Measurements from ENCODE around the gene HIVEP1.

DNA sequence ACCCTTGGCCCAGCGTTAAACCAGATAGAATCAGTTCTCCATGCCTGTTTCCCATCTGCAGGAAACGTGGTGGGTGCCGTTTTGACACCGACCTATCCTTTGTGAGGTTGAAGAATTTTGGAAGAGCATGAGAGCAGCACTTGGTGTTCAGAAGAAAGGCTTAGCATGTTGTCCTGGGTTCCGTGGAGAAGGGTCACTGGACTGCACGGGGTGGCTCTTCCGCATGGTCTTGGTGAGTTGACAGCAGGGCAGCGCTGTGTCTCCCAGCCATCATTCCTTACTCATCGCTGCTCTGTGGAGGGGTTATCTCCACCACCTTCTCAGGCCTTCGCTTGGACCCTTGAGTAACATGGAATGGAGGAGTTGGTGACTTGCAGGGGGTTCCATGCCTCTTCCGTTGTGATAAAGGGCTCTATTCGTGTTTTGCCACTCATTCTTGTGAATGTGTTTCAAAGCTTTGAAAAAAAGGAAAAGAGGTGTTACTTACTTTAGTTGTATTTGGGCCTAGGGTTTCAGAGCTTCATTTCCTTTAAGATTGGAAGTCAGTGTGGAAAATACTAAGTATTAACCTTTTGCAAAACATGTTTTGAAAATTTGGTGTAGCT, 8.2 kb downstream of the HIVEP1 start:
- TF ChIP-seq GABPA (IDR thresholded peaks at IDR 0.05; ENCODE audit: low read depth), result no peak
- TF ChIP-seq FOXJ3 (CRISPR knock-in tag; IDR thresholded peaks at IDR 0.05), result no peak
- no peak for TF ChIP-seq CTCF (IDR thresholded peaks at IDR 0.05)

All from SK-N-SH (cell line).